GDM1 (cell line): ENCODE measurements around the gene FCSK.

ENCODE experiments used
- DNase-seq: peaks from one replicate; lab custom pipeline; 2025; lab: John Stamatoyannopoulos, UW

FCSK gene

DNA sequence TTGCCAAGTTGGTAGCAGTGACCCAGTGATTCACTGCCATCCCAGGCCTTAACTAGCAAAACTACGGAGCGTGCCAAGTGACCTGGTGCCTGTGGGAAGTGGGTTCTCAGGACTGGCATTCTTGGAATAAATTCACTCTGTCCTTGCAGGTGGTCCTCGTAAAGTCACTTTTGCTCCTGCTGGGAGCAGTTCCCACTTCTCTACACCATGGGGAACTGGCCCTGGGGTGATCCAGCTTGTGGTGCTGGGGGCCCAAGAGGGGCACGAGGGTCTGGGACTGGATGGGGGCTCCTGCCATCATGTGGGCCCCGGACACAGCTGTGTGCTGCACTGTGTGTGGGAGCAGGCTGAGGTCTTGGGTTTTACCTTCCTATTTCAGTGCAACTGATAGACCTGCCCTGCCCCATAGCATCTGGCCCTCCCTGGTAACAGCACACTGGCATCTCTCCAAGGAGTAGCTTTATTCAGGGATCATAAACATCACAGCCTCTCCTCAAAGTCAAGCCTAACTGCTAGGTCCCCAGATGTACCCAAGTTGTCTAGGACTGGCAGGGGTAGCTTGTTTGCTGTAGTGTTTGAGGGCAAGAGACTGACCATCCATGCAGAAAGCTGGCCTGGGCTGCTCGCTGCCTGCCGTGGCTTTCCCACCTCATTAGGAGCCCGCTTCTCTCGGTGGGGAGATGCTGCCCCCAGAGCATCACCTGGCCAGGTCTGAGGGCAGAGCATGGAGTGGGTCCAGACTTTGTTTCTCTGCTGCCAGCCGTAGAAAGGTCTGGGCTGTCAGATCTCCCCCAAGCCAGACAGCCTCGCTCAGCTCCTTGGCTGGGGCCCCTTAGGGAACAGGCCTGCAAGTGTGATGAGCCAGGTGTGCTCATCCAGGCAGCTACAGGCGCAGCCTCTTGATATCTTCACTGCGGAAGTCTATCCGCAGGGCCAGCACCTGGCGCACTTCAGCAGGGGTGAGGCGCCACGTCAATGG is 26.0 kb downstream of the FCSK start:
- DNase-seq = no peak

DNA sequence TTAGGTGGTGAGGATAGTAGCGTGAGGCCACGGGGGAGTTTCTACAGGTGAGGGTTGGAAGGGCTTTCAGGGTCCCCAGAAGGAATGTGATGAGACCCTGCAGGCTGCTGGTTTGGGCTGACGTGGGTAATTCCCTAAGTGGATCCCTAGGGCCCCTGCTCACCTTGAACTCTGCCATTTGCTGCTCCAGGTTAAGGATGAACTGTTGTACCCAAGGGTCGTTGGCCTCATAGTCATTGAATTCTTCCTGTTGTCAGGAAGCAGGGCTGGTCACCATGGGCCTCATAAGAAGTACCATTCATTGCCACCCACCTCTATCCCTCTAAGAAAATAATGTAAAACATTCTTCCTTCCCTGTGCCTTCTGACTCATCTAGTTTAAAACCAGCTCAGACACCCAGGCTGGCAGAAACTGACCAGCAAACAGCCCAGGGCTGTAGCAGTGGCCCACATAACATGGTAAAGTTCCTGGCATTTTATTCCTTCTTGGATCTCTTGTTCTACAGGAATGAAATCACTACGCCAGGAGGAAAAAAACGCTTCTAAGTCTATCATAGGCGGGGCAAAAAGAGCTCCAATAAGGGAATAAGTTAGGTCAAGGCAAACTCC is 27.6 kb downstream of the FCSK start:
- no peak for DNase-seq

DNA sequence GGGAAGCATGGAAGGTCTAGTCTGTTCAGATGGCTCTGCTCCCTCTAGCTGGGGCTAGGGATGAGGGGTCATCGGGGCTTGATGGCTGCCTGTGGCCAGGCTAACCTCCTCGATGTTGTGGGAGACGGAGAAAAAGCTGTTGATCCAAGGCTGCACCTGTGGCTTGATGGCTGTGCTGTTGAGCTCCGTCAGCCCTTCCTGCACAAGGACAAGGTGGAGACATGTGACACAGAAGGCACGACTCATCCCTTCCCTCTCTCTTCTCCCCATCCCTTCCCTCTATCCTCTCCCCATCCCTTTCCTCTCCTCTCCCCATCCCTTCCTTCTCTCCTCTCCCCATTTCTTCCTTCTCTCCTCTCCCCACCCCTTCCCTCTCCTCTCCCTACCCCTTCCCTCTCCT is 28.2 kb downstream of the FCSK start:
- DNase-seq = no peak

DNA sequence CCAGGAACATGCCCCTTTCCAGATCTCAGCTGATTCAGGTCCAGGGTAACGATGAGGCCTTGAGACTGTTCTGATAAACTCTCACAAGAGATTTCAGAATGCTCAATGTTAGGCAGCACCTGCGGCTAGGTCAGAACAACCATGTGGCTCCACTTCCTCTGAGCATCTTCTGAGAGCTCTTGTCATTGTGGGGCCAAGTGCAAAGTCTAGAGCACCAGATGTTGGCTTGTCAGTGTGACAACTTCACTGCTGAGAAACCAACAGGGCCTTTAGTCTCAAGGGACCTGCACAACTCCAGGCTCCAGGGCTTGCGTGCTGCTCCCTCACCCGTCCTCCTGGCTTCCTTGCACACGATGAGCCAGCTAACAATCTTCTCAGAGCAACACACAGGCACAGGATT is 29.0 kb downstream of the FCSK start:
- no peak for DNase-seq

DNA sequence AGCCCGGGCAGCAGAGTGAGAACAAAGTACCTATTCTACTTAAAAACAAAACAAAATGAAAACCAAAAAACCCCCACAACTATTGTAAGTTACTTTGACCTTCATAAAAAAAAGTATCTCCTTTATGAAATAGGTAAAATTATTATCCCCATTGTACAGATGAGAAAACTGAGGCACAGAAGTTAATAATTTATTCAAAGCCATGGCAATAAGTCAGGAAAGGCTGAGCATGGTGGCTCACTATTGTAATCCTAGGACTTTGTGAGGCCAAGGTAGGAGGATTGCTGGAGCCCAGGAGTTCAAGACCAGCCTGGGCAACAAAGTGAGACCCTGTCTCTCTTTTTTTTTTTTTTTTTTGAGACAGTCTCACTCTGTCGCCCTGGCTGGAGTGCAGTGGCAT is 30.5 kb downstream of the FCSK start:
- DNase-seq = no peak

DNA sequence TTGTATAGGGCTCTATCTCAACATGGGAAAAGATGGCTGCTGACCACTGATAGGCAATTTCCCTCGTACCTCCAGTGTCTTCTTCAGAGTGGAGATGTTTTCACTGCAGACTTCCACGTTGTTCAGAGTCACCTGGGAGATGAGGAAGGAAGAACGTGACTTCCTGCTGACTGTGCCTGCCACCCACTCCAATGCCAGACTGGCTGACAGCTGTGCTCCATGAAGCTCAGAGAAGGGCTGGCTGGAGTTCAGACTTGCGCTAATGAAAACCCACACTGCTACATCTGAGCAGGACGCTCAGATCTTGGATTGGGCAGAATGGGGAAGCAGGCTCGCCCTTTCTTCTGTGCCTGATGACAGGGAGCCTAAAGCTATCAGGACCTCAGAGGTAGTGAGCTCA is 35.9 kb downstream of the FCSK start:
- peak; percentile 14 for DNase-seq

DNA sequence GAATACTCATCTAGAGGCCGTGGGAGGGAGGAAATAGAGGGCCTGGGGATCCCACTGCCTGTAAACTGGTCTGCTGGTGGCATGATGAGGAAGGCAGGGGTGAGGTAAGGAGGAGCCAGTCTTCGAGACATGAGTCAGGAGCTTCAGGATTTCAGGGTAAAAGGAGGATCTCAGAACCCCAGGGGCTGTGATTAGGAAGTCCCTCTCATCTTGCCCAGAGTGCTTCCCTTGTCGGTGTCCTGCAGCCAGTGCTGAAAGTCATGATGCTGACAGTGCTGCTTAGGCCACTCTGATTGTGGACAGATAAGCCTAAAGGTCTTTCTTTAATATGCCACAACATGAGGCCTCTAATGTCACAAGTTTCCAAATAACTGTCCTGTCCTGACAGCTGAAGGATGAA is 39.4 kb downstream of the FCSK start:
- DNase-seq = no peak

DNA sequence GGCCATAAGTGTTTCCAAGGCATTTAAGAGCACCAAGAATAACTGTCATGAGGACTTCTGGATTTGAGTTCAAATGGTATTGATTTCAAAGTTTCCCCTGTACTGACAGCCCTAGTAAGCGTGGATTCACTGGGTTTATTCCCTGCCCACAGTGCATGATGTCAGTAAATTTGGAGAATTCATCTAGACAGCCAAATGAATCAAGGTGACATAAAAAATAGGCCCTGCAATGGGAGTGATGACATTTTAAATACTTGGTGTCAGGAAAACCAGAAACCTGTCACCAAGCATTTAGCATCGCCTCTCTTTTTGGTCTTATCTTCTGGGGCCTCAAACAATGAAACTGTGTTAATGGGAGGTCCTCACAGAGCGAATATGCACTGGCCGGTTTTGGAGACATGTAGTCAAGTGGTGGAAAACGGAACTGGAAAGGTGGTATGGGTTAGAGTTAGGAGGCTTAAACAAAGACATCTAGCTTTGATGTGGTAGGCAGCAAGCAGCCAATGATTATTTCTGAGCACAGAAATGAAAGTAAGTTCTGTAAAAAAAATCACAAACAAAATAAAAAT is 39.9 kb downstream of the FCSK start:
- no peak for DNase-seq

DNA sequence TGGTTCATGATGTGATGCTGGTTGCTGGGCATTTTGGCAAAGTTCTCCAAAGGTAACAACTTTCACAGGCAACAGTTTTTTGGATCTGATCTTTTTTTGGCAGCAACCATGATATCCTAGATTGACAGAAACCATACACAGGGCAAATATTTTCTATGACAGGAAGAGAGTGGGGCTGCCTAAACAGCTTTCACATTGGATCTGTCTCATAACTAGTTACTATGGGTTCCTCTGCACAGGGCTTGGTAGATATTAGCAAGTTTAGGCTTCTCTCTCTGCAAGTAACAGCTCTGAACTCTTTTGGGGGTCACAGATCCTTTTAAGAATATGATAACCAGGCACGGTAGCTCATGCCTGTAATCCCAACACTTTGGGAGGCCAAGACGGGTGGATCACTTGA is 40.4 kb downstream of the FCSK start:
- DNase-seq = no peak

DNA sequence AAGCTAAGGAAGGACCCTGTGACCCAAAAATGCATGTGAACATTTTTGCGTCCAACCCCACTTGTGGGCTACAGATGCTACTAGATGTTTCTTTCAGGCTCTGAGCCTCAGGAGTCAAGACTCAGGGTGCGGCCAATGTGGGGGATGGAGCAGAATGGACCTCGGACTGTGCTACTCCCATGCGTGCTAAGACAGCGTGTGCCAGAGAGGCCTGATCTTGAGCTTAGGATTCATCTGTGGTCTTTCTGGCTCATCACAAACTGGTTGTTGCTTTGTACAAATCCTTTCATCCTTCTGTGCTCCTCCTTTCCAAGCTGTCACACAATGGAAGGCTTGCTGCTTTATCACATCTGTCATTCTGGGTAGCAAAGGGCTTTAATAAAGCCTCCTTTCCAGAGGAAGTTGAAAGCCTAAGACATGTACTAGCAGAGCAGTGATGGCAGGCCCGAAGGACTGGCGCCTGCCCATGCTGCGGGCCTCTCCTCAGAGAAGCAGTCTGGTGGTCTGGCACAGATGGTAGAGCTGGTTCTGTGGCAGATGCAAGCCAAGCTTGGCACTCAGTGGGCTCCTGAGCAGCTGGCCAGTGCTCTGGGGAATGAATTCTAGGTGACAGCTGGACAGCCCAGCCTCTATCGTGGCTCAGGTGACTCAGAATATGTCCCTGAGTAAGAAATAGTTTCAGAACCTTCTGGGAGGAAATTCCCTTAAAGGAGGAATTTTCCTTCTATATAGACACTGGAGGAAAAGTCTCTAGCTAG is 41.2 kb downstream of the FCSK start:
- no peak for DNase-seq

DNA sequence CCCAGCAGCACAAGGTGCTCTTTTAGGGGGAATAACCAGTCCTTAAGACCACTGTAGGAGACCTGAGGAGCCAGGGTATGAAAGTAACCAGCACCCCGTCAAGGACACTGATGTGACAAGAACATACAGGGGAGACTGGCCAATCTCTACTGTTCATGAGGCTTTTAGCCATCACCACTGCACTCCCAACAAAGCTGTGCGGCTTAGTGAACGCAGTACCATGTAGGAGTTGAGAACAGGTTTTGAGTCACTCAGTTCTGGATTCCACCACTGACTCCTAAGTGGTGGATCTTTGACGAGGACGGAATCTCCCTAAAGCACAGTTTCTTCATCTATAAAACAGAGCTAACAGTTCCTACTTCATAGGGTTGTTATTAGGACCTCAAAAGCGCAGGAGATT is 42.1 kb downstream of the FCSK start:
- no peak for DNase-seq

DNA sequence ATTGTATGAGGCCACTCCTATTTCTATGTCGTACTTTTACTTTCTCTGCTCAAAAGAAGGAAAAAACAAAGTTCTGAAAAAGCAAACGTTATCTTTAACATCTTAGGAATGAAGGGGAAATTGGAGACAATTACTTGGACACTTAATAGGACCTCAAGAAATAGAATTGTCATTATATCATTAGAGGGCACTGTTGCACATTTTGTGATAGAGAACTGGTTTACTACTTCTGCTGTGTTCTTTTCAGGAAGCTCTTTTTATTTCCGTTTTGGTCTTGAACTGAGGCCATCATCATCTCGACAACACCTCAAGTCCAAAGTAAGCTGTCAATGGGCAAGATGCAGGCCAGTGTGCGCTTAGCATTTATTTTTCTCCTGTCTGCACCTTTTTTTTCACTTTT is 54.4 kb downstream of the FCSK start:
- DNase-seq = no peak

DNA sequence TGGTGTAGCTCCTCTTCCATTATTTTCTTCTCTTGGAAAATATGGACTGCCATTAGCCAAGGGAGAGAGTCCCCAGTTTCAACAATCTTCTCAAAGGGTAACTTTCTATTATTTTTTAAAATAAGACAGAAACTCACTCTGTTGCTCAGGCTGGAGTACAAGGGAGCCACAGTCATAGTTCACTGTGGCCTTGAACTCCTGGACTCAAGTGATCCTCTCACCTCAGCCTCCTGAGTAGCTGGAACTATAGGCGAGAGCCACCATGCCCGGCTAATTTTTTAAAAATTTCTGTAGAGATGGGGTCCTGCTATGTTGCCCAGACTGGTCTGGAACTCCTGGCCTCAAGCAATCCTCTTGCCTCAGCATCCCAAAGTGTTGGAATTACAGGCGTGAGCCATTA is 55.8 kb downstream of the FCSK start:
- no peak for DNase-seq

DNA sequence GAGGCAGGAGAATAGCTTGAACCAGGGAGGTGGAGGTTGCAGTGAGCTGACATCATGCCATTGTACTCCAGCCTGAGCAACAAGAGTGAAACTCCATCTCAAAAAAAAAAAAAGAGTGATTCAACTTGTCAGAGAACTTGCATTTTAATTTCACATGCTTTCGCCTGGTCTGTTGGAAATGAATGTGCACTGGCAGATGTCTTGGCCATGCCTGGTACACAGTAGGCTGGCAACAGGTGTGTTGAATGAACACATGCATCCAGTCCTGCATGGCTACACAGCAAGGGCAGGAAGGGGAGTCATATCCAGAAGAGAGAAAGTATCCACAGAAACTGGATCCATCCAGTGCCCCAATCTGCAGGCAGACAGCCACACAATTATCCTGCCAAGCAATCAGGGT is 57.4 kb downstream of the FCSK start:
- no peak for DNase-seq

DNA sequence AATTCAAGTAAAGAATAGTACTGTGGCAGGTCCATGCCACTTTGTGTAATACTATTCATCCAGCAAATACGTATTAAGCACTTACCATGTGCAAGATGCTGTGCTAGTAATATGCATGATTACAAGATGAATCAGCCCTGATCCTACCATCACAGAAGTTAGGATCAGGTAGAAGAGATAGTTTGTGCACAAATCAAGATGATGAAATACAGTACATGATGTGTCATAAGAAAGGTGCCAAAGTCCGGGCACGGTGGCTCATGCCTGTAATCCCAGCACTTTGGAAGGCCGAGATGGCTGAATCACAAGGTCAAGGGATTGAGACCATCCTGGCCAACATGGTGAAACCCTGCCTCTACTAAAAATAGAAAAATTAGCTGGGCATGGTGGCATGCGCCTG is 58.1 kb downstream of the FCSK start:
- no peak for DNase-seq

DNA sequence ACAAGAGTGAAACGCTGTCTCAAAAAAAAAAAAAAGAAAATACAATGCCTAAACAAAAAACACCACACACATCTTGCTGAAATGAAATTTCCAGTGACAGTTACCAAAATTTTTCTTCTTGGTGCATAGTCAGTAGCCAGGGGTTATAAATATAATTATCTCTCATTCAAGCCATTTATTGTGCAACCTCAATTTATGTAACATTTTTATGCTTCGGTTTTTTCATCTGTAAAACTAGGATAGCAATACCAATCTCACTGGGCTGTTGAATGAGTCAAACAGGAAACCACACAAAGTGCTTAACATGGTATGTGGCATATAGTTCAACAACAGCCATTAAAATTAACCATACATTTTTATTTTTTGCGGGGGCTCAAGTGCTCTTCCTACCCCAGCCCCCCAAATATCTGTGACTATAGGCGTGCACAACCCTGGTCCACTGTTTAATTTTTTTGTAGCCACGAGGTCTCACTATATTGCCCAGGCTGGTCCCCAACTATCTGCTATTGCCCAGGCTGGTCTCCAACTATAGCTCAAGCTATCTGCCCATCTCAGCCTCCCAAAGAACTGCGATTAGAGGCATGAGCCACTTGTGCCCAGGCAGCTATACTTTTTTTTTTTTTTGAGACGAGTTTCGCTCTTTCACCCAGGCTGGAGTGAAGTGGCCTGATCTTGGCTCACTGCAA is 66.4 kb downstream of the FCSK start:
- no peak for DNase-seq

DNA sequence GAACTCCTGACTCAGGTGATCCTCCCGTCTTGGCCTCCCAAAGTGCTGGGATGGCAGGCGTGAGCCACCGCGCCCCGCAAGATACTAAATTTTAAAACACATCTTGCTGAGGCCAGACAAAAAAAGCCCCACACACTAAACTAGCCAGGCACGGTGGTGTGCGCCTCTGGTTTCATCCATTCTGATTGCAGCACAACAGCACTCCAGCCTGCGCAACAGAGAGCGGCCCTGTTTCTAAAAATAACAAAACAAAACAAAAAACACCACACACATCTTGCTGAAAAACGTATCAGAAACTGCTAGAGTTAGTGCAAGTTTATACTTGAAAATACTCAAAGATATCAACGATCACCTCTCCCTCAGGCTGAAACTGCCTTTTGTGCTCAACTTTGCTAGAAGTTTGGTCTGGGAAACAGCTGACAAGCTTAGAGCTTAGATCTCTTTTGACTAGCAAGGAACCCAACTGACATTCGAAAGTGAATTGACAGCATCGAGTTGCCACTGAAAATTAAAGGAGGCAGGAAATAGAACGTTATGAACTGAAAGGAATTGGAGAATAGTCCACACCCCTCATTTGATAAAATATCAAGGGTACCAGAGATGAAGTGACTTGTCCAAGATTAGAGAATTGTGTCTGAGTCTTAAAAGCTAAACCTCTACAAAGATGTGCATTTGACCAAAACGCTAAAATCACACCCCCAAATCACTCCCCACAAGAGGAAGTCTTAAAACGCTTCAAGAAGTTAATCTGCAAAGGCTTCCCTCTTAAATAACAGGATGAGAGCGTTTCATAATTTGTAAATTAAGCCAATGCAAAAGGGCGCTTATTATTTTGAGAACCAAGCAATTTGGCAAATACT is 68.1 kb downstream of the FCSK start:
- no peak for DNase-seq

DNA sequence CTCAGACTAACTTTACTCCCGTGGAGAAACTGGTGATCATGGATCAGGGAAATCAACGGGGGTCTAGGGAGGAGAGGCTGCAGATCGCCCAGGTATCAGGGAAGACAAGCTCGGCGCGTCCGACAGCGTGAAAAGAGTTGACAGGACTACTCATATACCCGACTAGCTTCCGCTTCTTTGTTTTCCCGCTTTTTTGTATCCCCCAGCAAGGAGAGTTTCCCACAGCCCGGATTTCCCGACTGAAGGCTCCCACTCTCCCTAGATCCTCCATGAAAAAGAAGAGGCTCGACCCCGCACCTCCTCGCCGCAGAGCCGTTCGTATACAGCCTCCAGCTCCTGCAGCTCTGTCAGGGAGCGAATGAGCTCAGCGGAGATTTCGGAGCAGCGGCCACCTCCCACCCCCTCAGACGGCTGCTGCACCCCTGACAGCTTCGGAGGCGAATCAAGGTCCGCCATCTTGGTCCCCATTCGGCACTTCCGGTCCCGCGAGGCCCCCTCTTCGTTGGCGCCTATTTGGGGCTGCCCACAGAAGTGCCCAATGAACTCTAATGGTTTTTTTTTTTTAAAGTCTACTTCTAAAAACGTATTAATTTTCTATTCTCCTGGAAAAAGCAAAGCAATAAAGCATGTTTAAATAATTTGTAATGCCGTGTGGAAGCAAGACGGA is 68.8 kb downstream of the FCSK start, which contains the start of gene COG4:
TSS of gene COG4 (minus strand) at position 479 of the 667 bp plus-strand sequence. CDS start at position 468, 11 bp downstream.
- peak; percentile 54 for DNase-seq

DNA sequence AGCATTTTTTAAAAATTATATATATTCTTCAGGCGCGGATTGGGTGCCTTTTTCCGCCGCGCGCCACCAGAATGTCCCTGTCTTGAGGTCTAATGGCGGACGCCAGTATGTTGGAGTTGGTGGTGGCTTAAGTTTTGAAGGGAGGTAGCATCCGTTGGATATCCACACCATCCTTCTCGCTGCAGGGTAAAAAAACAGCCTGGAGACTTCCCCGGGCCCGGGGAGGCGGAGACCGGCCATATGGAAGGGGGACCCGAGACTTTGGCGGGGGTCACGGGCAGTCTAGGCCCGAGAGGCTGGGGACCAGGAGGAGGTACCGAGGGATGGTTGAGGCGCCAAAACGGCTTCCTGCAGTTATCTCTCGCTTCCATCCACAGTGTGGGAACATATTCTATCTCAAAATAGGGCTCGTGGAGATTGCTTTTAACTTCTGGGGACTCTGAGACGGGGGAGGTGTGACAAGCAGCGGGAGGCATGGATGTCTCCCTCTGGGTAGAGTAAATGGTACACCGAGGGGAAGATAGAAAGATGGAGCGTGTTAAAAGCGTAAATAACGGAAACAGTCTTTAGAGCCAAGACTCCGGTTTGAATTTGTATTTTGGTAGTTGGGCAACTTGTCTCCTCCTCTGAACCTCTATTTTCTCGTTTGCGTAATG is 69.5 kb downstream of the FCSK start, which contains the start of gene SF3B3:
TSS of gene SF3B3 (plus strand) at position 74 of the 656 bp plus-strand sequence. CDS start 2,841 bp downstream, outside the sequence.
- DNase-seq = peak; percentile 34
